Measurements from ENCODE around the gene OR1K1. TPM values are rescaled to one million over a fixed set of nuclear protein-coding genes. Genes with fewer than 3 reads are reported as not detected.

OR1K1 gene
- total and polyA plus RNA-seq, 2 of the 13 experiments (the other 11 are each of a cell fraction or from before 2014, with no cell fraction given): not detected

DNA sequence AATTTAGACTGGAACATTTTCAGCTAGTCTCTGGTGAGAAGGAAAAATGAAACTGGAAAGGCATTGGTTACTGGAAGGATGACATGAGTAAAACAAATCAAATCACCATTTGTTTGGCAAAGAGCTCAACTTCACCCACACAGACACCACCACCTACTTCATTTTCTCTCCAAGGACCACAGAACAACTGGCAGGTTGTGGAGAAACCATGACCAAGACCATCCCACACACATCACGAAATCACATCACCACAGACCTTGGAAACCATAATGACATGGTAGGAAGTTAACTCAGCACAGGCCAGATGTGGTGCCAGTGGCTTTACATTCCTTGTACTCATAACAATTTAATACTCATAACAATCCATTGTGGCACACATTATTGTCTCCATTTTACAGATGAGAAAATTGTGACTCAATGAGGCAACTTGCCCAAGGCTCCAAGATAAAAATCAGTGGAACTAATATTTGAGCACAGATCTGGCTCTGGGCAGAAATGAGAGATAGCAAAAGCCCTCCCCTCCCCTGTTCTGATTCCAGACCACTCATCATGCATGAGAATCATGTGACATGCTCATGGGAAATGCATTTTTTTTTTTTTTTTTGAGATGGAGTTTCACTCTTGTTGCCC is 7.5 kb downstream of the OR1K1 start:
- DNase-seq (ENCODE audit: low spot score) (no peak), ATAC-seq (no peak), FAIRE-seq (no peak)
- H3K36me3 ChIP-seq (replicated peaks in 1 of 2; ENCODE audit: control insufficient read depth in 1 of 2, insufficient read depth in 2 of 2, low read length in 2 of 2): no peaks in the 10 kb centered on the region
- in situ Hi-C loops (cut with HindIII; ENCODE audit: extremely low pct_ligation_motif_present, low pct_unique_long_range_greater_than_20kb): loop anchor here (10.0 to 25.0 kb wide), 2 partner anchors 303 to 445 kb away; partner anchors contain the start of gene PTGS1
- no peak overlapping the region for H3K4me2 ChIP-seq (ENCODE audit: low read depth, low read length)
- intact Hi-C loops (cut with micrococcal nuclease; ENCODE audit: unreplicated experiment): no loop called here
- WGBS (ENCODE audit: low lambda C conversion rate): 0% methylated on average over 1 of the region's 1 CpG
- H3K4me3 ChIP-seq (replicated peaks in 1 of 3; ENCODE audit: insufficient read depth in 1 of 3, low read depth in 2 of 3, low read length in 3 of 3): no peak overlapping the region
- H3K4me1 ChIP-seq (ENCODE audit: insufficient read depth, low read length): peaks cover 16% of the 10 kb centered on the region; the same call in 1 of the 2 replicates
- CTCF ChIA-PET (ENCODE audit: low intra/inter-chr PET ratio, low total read pairs): interaction anchor here (0.8 kb wide), 1 partner anchor 342 kb away, joined by 3 read pairs; no protein-coding TSS in a partner anchor
- no peak overlapping the region for H3K9ac ChIP-seq (ENCODE audit: insufficient read depth, low read depth, low read length)
- POLR2A ChIA-PET: no interaction called here
- no peak overlapping the region for H3K27ac ChIP-seq (ENCODE audit: extremely low read length, insufficient read depth, low read length)
- no peaks in the 10 kb centered on the region for H3K27me3 ChIP-seq (ENCODE audit: control insufficient read depth in 1 of 2, insufficient read depth in 2 of 2, low read length in 2 of 2)
- no TSS peak for BruUV-seq (replicated peaks)
- H4K20me1 ChIP-seq (ENCODE audit: insufficient read depth, low read length): no peaks in the 10 kb centered on the region
- TF ChIP-seq ZNF317 (CRISPR knock-in tag; IDR thresholded peaks at IDR 0.05) (no peak), ZMAT3 (CRISPR knock-in tag; conservative IDR thresholded peaks at IDR 0.05) (no peak), SNAPC2 (CRISPR knock-in tag; IDR thresholded peaks at IDR 0.05) (no peak), ZNF562 (CRISPR knock-in tag; IDR thresholded peaks at IDR 0.05; ENCODE audit: borderline replicate concordance) (no peak), FOXA3 (CRISPR knock-in tag; IDR thresholded peaks at IDR 0.05) (no peak), HIC2 (CRISPR knock-in tag; IDR thresholded peaks at IDR 0.05; ENCODE audit: low read depth) (no peak), KLF9 (CRISPR knock-in tag; IDR thresholded peaks at IDR 0.05; ENCODE audit: low read depth) (no peak), HCFC1 (IDR thresholded peaks at IDR 0.05; ENCODE audit: low read depth, low read length) (no peak), ZIK1 (CRISPR knock-in tag; IDR thresholded peaks at IDR 0.05; ENCODE audit: borderline replicate concordance, low read depth) (no peak)
- no peaks in the 10 kb centered on the region for H3K9me3 ChIP-seq (ENCODE audit: low read length)
- no peaks in the 10 kb centered on the region for H3K79me2 ChIP-seq (ENCODE audit: insufficient read depth, low read length)
- no peak overlapping the region for H2AFZ ChIP-seq (ENCODE audit: low read length)

All from HepG2 (cell line).